ENCODE data around the gene SPATA2. TPM values are rescaled to one million over a fixed set of nuclear protein-coding genes. Genes with fewer than 3 reads are reported as not detected.
A peak's percentile ranks its signal among the peaks of the same experiment; 100 is the strongest.

SPATA2 gene
- total and polyA plus RNA-seq, 2 of the 13 experiments (the other 11 are each of a cell fraction or from before 2014, with no cell fraction given): 3.2 to 8.7 TPM

DNA sequence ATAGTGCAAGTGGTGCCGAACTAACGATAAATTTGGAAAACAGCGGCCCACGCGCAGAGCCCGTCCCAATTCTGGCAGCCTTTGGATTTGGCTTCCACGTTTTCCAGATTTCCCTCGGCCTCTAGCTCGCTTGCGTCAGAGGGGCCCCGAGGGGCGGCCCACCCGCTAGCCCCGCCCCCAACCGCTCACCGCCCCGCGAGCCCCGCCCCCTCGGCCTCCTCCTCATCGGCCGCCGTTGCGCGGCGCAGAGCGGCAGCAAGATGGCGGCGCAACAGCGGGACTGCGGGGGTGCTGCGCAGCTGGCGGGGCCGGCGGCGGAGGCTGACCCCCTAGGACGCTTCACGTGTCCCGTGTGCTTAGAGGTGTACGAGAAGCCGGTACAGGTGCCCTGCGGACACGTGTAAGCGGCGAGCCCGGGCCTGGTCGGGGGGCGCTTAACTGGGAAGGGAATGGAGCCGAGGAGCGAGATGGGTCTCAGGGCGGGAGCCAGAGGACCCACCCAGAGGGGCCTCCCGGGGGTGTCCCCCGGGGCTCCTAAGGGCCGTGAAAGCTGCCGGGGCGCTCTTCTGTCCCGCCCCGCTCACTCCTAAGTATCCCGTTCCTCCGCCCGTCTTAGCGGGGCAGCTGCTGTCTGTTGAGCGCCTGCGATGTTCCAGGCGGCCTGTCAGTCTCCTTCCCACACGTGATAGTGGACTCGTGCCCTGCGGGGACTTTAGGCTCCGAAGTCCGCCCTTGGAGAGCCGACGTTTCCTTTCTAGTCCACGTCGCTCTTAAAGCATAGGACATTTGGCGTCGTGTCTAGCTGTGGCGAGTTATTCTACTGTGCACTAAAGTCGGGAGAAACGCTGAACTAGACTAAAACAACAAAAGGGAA is 21.1 kb upstream of the SPATA2 start, which contains the start of gene RNF114 (continued):
- TF ChIP-seq, protein P1, sequence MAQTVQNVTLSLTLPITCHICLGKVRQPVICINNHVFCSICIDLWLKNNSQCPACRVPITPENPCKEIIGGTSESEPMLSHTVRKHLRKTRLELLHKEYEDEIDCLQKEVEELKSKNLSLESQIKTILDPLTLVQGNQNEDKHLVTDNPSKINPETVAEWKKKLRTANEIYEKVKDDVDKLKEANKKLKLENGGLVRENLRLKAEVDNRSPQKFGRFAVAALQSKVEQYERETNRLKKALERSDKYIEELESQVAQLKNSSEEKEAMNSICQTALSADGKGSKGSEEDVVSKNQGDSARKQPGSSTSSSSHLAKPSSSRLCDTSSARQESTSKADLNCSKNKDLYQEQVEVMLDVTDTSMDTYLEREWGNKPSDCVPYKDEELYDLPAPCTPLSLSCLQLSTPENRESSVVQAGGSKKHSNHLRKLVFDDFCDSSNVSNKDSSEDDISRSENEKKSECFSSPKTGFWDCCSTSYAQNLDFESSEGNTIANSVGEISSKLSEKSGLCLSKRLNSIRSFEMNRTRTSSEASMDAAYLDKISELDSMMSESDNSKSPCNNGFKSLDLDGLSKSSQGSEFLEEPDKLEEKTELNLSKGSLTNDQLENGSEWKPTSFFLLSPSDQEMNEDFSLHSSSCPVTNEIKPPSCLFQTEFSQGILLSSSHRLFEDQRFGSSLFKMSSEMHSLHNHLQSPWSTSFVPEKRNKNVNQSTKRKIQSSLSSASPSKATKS (CRISPR knock-in tag; IDR thresholded peaks at IDR 0.05): no peak; the same call in 1 of the 2 replicates
- TF ChIP-seq, protein P2, sequence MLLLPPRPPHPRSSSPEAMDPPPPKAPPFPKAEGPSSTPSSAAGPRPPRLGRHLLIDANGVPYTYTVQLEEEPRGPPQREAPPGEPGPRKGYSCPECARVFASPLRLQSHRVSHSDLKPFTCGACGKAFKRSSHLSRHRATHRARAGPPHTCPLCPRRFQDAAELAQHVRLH (CRISPR knock-in tag; IDR thresholded peaks at IDR 0.05; ENCODE audit: borderline replicate concordance, low read depth): peak; percentile 75
- no peak for TF ChIP-seq CHD4 (IDR thresholded peaks at IDR 0.05; ENCODE audit: borderline replicate concordance, low read length)
- TF ChIP-seq GFI1 (CRISPR knock-in tag; IDR thresholded peaks at IDR 0.05; ENCODE audit: borderline replicate concordance): peak; percentile 76
- TF ChIP-seq ZNF598 (CRISPR knock-in tag; IDR thresholded peaks at IDR 0.05; ENCODE audit: borderline replicate concordance): no peak; the same call in 1 of the 2 replicates
- TF ChIP-seq MAFK (conservative IDR thresholded peaks at IDR 0.05 in 1 of 2, IDR thresholded peaks at IDR 0.05 in 1 of 2; ENCODE audit: low read length in 2 of 2): no peak
- peak; percentile 38; the same call in 1 of the 2 replicates for TF ChIP-seq JUN (CRISPR knock-in tag; IDR thresholded peaks at IDR 0.05)
- peak; percentile 76; the same call in 1 of the 2 replicates for TF ChIP-seq SPEN (CRISPR knock-in tag; IDR thresholded peaks at IDR 0.05; ENCODE audit: low read depth)
- no peak for TF ChIP-seq TCF7L2 (IDR thresholded peaks at IDR 0.05; ENCODE audit: low read depth, low read length)
- peak; percentile 11 for TF ChIP-seq CBX5 (CRISPR knock-in tag; IDR thresholded peaks at IDR 0.05; ENCODE audit: borderline replicate concordance)
- TF ChIP-seq, protein P3, sequence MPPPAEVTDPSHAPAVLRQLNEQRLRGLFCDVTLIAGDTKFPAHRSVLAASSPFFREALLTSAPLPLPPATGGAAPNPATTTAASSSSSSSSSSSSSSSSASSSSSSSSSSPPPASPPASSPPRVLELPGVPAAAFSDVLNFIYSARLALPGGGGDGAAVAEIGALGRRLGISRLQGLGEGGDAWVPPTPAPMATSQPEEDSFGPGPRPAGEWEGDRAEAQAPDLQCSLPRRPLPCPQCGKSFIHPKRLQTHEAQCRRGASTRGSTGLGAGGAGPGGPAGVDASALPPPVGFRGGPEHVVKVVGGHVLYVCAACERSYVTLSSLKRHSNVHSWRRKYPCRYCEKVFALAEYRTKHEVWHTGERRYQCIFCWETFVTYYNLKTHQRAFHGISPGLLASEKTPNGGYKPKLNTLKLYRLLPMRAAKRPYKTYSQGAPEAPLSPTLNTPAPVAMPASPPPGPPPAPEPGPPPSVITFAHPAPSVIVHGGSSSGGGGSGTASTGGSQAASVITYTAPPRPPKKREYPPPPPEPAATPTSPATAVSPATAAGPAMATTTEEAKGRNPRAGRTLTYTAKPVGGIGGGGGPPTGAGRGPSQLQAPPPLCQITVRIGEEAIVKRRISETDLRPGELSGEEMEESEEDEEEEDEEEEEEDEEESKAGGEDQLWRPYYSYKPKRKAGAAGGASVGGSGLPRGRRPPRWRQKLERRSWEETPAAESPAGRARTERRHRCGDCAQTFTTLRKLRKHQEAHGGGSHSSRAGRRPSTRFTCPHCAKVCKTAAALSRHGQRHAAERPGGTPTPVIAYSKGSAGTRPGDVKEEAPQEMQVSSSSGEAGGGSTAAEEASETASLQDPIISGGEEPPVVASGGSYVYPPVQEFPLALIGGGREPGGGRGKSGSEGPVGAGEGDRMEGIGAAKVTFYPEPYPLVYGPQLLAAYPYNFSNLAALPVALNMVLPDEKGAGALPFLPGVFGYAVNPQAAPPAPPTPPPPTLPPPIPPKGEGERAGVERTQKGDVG (CRISPR knock-in tag; IDR thresholded peaks at IDR 0.05; ENCODE audit: borderline replicate concordance): no peak
- TF ChIP-seq RCOR2 (CRISPR knock-in tag; IDR thresholded peaks at IDR 0.05): peak; percentile 40; the same call in 1 of the 2 replicates
- peak; percentile 94 for TF ChIP-seq POLR2G (IDR thresholded peaks at IDR 0.05; ENCODE audit: low read depth, low read length)
- TF ChIP-seq, protein P4, sequence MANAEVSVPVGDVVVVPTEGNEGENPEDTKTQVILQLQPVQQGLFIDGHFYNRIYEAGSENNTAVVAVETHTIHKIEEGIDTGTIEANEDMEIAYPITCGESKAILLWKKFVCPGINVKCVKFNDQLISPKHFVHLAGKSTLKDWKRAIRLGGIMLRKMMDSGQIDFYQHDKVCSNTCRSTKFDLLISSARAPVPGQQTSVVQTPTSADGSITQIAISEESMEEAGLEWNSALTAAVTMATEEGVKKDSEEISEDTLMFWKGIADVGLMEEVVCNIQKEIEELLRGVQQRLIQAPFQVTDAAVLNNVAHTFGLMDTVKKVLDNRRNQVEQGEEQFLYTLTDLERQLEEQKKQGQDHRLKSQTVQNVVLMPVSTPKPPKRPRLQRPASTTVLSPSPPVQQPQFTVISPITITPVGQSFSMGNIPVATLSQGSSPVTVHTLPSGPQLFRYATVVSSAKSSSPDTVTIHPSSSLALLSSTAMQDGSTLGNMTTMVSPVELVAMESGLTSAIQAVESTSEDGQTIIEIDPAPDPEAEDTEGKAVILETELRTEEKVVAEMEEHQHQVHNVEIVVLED (CRISPR knock-in tag; IDR thresholded peaks at IDR 0.05; ENCODE audit: borderline replicate concordance): peak; percentile 78
- peak; percentile 59; the same call in 1 of the 2 replicates for TF ChIP-seq HNF4G (IDR thresholded peaks at IDR 0.05; ENCODE audit: borderline replicate concordance, low read depth, low read length)
- TF ChIP-seq HNF4G (CRISPR knock-in tag; IDR thresholded peaks at IDR 0.05; ENCODE audit: borderline replicate concordance, low read depth): no peak
- TF ChIP-seq ZNF766 (CRISPR knock-in tag; IDR thresholded peaks at IDR 0.05; ENCODE audit: borderline replicate concordance): no peak; the same call in 1 of the 2 replicates
- TF ChIP-seq ZNF10 (CRISPR knock-in tag; IDR thresholded peaks at IDR 0.05; ENCODE audit: borderline replicate concordance, low read depth): no peak
- TF ChIP-seq GTF3A (CRISPR knock-in tag; conservative IDR thresholded peaks at IDR 0.05): 0 out of 2 replicates have a peak, but pooled peaks have one; percentile 41
- TF ChIP-seq ZNF841 (CRISPR knock-in tag; IDR thresholded peaks at IDR 0.05; ENCODE audit: borderline replicate concordance): peak; percentile 62; the same call in 1 of the 2 replicates
- no peak for TF ChIP-seq ZNF296 (CRISPR knock-in tag; conservative IDR thresholded peaks at IDR 0.05)

Data from HepG2 (cell line).